Measurements from ENCODE around the gene WIZ.

The WIZ gene

DNA sequence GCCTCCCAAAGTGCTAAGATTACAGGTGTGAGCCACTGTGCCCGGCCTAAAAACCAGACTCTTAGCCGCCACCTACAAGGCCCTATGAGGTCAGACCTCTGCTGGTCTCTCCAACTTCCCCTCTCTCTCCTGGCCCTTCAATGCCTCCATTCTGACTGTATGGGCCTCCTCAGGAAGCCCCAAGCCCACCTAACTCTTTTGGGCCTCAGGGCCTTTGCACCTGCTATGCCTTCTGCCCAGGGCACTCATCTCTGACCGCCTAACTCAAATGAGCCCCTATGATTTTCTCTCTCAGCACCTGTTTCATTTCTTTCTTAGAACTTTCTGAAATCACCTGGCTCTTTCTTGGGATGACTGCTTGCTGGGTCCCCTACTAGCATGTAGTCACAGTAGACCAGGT is 6.4 kb downstream of the WIZ start:
- DNase-seq: no peak

DNA sequence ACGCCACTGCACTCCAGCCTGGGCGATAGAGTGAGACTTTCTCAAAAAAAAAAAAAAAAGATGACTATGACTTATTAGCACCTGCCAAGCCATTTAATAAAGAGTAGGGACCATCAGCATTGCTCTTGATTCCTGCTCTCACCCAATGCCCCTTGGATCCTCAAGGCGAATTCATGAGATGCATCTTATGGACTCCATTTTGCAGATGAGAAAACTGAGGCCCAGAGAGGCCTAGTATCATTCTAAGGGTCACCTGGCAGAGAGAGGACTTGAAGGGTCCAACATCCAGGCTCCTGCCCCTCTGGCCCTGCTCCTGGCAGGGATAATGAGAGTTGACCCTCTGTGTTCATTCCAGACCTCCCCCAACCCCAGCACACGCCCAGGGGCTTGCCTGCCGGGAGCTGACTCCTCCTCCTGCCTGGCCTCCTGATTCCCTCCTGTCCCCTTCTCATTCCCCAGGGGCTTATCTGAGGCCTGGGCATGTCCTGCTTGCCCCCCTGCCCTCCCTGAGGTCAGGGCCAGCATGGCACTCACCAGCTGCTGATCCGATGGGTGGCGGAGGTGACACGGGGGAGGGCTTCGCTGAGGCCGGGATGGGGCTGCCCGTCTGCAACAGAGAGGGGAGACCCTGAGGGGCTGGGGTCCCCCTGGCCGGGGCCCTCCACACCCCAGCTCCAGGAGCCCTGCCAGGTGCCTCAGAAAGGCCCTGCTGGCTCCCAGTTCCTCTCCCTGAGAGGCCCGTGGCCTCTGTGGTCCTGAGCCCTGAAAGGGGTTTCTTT is 7.4 kb downstream of the WIZ start:
- DNase-seq: no peak

DNA sequence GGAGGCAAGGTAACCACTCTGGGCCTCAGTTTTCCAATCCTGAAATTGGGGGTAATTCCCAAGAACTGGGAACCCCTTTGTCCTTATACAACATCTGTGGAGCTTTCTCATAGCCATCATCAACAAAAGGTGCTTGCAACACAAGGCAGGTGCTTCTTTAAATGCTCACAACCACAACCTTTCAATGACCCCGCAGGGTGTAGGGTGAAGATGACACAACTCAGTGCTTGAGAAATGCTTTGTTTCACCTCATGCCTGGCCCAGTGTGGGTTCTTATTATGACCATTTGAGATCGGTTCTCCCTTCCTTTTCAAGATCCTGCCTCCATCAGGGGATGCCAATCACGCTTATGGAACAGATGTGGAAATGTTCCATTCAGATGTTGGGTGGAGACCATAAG is 8.4 kb downstream of the WIZ start:
- DNase-seq: no peak

DNA sequence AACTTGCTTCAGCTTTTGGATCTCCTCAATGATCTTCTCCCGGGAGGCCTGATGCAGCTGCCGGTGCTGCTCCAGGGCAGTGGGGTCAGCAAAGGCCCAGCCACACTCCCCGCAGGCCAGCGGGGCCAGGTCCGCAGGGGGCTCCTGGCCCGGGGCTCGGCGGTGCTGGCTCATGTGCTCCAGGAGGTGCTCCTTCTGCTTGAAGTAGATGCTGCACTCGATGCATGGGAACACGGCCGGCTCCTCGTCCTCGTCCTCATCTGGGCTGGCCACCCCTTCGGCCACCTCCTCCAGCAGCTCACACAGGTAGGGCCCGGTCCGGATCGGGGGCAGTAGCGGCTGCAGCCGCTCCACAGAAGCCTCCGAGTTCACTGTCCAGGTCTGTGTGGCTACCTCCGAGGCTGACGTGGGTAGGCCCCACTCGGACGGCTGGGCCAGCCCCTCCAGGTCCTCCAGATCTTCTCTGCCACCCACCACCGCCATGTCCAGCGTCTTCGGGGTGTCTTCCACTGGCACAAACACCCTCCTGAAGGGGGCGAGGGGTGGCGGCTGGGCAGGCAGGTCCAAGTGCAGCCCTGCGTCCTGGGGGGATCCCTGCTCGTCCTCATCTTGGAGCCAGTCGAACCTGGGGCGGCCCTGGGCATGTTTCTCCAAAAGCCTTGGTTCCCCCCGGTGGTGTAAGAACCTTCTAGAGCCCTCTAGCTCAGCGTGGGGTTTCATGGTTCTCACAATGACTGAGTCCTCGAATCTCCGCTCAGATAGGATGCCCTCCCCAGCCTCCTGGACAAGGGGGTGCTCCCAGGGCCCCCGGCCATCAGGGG is 9.7 kb downstream of the WIZ start:
- DNase-seq: no peak

DNA sequence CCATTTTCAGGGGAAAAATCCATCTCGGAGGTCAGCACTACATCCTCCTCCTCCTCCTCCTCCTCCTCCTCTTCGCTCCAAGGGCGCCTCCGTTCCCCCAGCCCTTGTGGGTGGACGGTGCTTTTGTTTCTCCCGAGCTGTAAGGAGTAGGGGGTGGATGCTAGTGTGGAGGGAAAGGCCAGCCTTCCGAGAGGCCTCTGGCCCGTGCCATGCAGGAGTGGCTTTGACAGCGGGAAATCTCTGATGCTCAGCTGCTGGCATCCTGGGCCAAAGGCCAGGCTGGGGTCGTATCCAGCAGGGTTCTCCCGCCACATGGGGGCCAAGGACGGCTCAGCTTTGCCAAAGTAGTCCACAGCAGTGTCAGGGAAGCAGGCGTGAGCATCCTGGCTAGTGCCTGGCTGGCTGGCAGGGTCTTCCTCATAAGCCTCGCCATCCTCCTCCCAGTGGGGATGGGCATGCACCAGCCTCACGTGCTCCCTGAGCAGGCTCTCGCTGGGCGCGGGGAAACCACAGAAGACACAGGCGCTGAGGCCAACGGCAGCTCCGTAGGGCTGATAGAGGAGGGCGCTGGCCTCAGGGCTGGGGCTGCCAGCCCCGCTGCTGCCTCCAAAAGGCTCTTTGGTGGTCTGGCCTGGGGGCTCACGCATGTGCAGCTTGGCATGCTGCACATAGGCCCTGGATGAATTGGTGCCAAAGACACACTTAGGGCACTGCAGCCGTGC is 10.5 kb downstream of the WIZ start:
- no peak for DNase-seq

DNA sequence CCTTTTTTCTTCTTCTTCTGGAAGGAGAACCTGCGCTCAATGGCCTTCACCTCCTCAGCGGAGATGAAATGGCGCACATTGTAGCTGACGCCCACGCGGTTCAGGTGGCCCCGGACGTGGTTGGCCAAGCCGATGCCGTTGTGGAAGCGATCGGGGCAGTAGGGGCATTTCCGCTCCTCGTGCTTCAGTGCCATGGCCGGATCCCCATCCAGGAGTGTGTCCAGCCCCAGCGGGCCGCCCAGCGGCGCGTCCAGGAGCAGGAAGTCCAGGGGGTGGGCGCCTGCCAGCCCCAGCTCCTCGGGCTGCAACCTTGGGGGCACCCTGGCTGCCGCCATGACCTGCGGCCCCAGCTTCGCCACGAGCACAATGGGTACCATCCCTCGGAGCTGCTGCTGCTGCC is 11.2 kb downstream of the WIZ start:
- DNase-seq: no peak

DNA sequence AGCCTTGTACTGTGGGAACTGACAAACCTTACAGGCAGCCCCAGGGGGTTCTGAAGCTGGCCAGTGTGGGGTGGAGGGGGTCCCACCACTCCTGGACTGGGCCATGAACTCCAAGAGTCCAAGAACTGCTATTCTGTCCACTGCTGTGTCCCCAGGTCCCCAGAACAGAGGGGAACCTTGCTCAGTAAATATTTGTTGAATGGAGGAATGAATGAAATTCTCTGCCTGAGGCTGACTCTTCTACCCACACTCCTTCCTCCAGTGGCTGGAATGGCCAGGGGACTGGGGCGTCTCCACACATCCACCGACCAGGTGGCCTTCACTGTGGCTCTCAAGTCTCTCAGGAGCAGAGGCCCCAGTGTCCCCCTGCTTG is 11.6 kb downstream of the WIZ start:
- DNase-seq: no peak

DNA sequence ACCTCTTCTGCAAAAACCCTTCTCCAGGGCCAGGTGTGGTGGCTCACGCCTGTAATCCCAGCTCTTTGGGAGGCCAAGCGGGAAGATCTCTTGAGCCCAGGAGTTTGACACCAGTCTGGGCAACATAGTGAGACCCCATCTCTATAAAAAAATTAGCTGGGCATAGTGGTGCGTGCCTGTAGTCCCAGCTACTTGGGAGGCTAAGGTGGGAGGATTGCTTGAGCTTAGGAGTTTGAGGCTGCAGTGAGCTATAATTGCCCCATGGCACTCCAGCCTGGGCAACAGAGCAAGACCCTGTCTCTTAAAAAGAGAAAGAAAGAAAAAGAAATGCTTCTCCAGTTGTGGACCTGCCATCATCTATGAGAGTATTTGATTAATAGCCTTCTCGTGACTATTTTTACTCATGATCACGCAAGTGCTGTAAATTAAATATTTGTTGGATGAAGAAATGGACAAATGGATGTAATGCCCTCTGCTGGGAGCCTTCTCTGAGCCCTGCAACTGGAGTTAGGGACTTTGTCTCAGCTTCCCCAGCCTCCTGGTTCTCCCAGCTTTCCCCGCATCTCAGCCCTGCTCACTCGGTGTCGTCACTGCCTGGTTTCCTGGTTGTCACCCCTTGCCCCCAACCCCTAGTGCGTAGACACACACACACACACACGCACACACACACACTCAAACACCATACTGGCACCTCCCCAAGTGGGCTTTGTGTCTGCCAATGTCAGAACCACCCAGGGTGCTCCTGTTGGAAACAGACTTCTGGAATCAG is 12.2 kb downstream of the WIZ start:
- no peak for DNase-seq

DNA sequence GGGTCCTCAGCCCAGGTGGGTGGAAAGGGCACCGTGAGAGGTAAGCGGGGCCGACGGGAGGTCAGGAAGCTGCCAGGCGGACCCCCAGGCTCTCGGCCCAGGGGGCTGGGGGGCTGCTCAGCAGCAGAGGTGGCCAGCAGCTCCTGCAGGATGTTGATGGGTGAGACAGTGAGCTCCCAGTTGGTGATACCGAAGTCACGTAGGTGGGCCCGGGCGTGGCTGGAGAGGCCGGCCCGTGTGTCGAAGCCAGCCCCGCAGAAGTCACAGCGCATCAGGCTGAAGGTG is 13.0 kb downstream of the WIZ start:
- no peak for DNase-seq

DNA sequence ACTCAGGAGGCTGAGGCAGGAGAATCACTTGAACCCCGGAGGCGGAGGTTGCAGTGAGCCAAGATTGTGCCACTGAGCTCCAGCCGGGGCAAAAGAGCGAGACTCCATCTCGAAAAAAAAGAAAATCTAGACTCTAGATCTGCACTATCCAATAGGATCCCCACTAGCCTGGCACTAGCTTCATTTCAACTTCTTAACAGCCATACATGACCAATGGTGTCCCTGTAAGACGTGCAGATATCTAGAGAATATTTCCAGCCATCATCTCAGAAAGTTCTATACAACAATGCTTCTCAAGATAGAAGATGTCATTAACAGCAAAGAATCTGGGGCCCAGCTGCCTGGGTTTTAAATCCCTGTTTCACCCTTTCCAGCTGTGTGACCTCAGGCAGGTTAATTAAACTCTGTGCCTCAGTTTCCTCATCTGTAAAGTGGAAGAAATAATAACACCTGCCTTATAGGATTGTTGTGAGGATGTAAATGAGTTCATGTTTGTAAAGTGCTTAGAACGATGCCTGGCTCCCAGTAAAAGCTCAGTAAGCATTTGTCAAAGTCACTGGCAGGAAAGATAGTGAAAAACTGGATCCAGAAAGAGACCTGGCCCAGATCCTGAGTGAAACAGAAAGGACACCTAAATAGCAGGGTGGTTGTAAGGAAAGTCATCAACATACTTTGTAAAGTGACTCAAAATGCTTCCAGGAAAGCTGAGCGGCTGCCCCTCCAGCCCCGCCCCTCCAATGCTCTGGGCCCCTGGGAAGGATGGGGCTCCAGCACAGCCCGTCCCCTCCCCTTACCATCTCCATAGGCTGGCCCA is 13.5 kb downstream of the WIZ start:
- no peak for DNase-seq

DNA sequence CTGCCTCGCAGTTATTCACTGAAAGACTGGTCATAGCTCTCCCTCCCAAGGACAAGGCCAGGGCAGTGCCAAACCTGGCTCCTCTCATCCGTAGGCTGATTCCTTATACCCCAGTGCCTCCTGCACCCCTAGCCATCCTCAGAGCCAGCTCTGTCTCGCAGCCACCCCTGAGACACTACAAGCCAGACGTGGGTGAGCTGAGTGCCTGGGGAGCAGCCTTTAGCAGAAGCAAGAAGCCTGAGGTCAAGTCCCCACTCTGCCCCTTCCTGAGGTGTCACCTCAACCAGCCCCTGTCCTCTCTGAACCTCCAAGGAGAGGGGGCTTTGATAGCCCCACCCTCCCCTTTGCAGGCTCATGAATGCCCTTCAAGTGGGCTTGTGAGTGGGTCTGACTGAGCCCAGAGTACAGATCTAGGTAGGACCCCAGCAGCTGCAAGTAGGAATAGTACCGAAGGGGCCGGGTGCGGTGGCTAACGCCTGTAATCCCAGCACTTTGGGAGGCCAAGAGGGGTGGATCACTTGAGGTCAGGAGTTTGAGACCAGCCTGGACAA is 16.2 kb downstream of the WIZ start:
- DNase-seq: no peak

DNA sequence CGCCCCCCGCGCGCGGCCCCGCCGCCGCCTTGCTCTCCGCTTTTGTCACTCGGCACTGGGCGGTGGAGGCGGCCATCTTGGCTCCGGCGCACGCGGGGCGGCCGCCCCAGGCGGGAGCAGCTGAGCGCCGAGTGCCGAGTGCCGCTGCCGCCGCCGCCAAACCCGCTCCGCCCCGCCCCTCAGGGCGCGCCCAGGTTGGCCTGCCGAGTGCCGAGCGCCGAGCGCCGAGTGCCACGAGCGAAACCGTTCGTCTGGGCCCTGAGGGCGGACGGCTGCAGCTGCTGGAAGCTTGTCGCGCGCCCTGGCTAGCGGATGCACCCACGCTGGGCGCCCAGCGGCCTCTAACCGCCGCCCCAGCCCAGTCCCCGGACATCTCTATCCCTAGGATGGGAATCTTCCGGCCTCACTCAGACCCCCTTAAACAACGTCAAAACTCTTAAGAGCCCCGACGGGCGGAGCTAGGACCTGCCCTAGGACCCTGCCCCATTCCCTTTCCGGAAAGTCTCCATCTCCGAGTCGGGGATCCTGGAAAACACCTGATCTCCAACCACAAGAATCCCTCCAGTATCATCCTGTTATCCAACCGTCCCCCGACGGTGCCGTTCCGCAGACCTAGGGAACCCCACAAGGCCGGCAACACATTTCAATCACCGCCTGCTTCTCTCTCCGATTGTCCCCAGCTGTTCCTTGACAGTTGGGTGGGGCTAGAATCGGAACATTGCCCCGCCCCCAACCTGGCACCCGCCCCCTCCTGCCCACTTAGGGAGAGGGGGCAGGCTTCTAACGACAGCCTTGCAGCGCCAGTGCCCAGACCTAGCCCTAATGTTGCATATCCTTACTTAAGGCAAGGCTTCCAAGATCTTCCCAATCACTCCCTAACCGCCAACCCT is 16.9 kb downstream of the WIZ start:
- peak; percentile 90 for DNase-seq

DNA sequence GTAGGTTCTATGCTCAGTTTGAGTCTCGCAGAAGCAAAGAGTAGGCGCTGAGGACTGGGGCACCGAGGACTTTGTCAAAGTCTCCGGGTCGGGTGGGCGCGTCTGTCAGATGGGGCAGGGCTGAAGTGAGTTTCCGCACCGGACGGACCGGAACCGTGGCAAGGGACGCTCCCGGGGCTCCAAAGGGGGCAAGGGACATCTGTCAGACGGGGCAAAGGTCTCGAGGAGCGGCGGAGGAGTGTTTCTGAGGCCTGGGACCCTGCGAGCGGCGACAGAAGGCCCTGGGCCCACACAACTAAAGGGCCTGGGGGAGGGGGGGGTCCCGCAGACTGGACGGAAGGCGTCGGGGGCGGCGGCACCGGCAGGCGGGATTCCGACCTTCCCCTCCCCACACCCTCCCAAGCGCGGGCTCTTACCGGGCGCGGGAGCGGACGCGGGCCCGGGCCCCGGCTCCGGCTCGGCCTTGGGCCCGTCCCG is 17.7 kb downstream of the WIZ start:
- no peak for DNase-seq

DNA sequence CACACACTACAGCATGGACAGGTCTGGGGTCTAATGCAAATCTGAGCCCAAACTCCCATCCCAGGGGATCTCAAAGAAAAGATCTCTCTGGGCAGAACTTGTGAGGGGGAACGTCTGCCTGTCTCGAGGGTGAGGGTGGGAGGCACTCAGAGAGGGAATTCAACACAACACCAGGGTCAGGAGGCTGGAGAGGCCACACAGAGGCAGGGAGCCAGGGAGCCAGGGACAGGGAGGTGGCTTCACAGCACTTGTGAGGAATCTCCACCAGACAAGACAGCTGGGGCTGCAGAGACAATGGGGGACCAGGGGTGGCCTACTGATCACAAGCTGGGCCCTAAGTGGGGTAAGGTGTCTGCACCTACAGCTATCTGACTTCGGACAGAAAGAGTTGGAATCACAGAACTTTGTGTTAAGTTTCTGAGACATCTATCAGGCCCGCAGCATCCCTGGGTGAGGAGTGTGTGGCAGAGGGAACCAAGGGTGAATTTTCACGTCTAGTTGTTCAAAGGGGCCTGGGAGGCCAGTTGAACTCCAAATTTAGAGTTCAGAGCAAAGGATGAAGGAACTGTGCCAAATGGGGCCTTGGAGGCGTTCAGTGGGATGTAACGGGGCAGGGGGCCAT is 18.2 kb downstream of the WIZ start:
- DNase-seq: no peak

DNA sequence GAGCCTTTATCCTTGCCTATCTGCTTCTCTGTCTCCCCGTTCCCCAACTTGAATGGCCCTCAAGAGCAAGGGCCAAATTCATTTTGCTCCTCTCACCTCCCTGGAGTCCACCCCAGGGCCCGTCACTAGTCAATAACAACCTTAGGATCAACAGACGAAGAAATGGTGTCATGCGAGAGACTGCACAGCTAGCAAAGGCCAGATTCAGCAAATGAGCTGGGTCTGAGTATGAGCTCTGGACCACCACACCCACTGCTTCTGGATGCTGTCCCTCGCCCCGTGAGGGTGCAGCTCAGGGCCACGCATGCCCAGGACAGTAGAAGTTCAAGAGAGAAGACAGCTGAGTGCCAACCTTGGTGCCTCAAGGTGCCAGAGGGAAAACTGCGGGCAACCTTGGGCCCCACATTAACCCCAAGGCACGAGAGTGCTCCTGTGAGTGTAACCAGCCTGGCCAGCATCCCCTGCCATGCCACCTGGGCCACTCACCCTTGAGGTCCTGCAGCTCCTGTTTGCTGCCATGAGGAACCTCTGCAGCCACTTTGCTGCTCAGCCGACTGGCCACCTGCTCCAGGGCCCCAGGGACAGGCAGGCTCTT is 19.1 kb downstream of the WIZ start:
- DNase-seq: no peak

DNA sequence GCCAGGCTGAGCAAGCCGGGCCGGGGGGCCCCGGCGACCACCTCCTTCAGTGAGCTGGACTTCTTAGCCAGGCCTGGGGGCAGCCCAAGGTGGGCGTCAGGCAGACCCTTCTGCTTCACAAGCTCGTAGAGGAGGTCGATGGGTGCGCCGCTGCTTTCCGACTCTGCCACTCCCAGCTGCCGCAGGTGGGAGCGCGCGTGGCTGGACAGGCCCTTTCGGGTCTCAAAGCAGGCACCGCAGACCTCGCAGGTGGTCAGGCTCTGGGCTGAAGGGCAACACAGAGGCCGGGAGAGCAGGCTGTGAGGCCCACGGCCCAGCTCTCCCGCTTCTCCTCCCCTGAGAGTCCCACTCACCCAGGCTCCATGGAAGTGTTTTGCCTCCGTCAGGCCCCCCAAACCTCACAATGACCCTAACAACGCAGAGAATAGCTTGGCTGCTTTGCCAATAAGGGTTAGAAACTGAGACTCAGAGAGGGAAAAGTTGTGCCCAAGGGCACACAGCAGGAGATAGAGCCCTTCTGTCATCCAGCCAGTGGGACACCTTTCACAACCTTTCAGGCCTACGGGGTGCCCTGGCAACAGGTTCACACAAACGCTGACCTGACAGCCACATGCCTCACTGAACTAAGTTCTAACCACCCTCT is 19.8 kb downstream of the WIZ start:
- DNase-seq: no peak

DNA sequence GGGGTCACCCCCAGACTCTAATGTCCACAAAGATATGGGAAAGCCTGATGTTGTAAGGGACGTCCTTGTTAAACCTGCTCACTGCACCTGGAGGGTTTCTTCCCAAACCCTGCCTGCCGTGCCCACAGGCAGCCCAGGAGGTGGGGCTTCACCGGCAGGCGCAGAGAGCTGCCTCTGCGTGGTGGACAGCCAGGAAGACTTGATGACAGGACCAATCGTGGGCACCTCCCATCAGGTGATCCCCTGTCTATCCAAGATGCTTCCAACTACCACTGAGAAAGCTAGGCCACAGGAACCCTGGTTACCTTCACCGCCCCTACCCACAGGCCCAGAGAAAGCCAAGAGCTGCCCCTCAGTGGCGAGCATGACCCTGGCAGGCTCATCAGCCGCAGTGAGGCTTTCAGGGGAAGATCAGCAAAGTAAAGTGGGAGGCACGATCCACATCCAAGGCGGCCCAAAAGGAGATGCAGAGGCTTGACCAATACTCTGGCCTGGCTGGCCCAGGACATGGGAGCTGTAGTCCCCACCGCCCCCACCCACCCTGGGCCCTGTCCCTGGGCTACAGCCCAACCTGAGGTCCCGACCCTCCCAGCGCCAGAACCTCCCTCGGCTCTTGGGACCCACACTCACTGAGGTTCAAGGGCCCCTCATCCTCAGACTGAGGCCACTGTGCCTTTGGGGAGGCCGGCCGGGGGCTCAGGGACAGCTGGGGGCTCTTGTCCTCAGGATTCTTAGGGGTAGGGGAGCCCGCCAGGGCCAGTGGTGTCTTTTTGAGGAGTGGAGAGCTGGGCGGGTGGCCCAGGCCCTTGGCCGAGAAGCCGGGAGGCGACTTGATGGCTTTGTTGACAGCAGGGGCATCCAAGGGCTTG is 20.6 kb downstream of the WIZ start:
- no peak for DNase-seq

DNA sequence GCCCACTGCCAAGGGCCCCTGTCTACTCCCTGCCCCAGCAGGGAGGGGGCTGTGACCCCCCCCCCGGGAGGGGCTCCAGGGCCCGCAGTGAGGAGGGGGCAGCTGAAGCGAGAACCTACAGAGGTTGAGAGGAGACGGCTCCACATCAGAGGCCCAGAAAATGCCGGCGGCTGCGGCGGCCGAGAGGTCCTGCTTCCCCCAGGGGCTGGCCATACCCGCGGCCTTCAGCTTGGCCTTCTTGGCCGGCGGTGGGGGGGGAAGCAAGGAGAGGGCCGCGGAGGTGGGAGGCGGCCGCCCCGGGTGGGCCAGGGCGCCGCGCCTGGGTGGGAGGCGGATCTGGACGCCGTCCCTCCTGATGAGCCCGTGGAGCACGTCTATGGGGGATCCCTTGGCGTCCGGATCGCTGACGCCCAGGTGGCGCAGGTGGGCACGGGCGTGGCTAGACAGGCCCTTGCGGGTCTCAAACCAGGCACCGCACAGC is 21.7 kb downstream of the WIZ start:
- DNase-seq: no peak
